Medulla oblongata (tissue), 1 donor: ENCODE data around the gene CCDC74A.
"Not testable (repeated sequence)": the region's sequence is repeated elsewhere in the genome, so short reads cannot be mapped to it uniquely, and the experiment has no call there.

Experiments used
- DNase-seq: peaks from one replicate; pipeline ENCODE4 v3.0.0-alpha.2; 2015; ENCODE audit errors: extremely low spot score

Gene CCDC74A

GRCh38 chr2:131557558-131558321 lies 30.1 kb downstream of the CCDC74A start:
- no peak for DNase-seq

- DNase-seq = no peak
Measured at GRCh38 chr2:131566371-131566770, 38.7 kb downstream of the CCDC74A start.

GRCh38 chr2:131567891-131568290 lies 40.2 kb downstream of the CCDC74A start:
- DNase-seq = no peak

GRCh38 chr2:131568401-131568800 lies 40.7 kb downstream of the CCDC74A start:
- DNase-seq = not testable (repeated sequence)

- DNase-seq = no peak
Measured at GRCh38 chr2:131572175-131572574, 44.5 kb downstream of the CCDC74A start.

GRCh38 chr2:131577812-131578211 lies 50.1 kb downstream of the CCDC74A start:
- DNase-seq = no peak

GRCh38 chr2:131580187-131580586 lies 52.5 kb downstream of the CCDC74A start:
- no peak for DNase-seq
